Mesothelial cell of epicardium (in vitro differentiated cells): ENCODE data around the gene DAPK1. TPM values are rescaled to one million over a fixed set of nuclear protein-coding genes. Genes with fewer than 3 reads are reported as not detected.
A peak's percentile ranks its signal among the peaks of the same experiment; 100 is the strongest.

Source experiments
- DNase-seq, 2 experiments: peaks; one replicate each; pipeline ENCODE4 v3.0.0; 2021; ENCODE audit warnings: low spot score in 2 of 2; ENCODE audit not compliant: unreplicated experiment in 2 of 2
- H3K27ac Mint-ChIP-seq: 2 replicates; pipeline ENCODE4 v1.8.0; 2021; ENCODE audit warnings: mixed read lengths
- H3K27me3 Mint-ChIP-seq: 2 replicates; pipeline ENCODE4 v1.8.0; 2021; ENCODE audit warnings: low read depth, mixed read lengths
- H3K36me3 Mint-ChIP-seq: 2 replicates; pipeline ENCODE4 v1.8.0; 2021; ENCODE audit warnings: mixed read lengths
- H3K4me1 Mint-ChIP-seq: 2 replicates; pipeline ENCODE4 v1.8.0; 2021; ENCODE audit warnings: mixed read lengths
- H3K4me3 Mint-ChIP-seq: 2 replicates; pipeline ENCODE4 v1.8.0; 2021; ENCODE audit warnings: mild to moderate bottlenecking, moderate library complexity, mixed read lengths
- H3K9me3 Mint-ChIP-seq: 2 replicates; pipeline ENCODE4 v1.8.0; 2021; ENCODE audit warnings: mixed read lengths
- total RNA-seq: library from RNA; stranded (reverse); gene quantifications from 3 replicates; pipeline ENCODE4 v1.2.1, GENCODE V29; 2021
- TF ChIP-seq, protein P1 (sequence below): fragments of 200-600 bp; sonication (generic); IDR thresholded peaks from one replicate; pipeline ENCODE4 v1.5.0; 2021; ENCODE audit warnings: antibody characterized with exemption; ENCODE audit not compliant: unreplicated experiment

The DAPK1 gene
- total RNA-seq, 1 donor from 2014 or later = 239 TPM

- H3K4me1 Mint-ChIP-seq = peaks cover 29% of the 10 kb centered on the region
- H3K36me3 Mint-ChIP-seq = no peaks in the 10 kb centered on the region
- H3K27me3 Mint-ChIP-seq = no peaks in the 10 kb centered on the region
- no peak overlapping the region for H3K4me3 Mint-ChIP-seq
- H3K27ac Mint-ChIP-seq = peak overlapping the region; percentile 89
- TF ChIP-seq, protein P1, sequence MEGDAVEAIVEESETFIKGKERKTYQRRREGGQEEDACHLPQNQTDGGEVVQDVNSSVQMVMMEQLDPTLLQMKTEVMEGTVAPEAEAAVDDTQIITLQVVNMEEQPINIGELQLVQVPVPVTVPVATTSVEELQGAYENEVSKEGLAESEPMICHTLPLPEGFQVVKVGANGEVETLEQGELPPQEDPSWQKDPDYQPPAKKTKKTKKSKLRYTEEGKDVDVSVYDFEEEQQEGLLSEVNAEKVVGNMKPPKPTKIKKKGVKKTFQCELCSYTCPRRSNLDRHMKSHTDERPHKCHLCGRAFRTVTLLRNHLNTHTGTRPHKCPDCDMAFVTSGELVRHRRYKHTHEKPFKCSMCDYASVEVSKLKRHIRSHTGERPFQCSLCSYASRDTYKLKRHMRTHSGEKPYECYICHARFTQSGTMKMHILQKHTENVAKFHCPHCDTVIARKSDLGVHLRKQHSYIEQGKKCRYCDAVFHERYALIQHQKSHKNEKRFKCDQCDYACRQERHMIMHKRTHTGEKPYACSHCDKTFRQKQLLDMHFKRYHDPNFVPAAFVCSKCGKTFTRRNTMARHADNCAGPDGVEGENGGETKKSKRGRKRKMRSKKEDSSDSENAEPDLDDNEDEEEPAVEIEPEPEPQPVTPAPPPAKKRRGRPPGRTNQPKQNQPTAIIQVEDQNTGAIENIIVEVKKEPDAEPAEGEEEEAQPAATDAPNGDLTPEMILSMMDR = no peak
- no peaks in the 10 kb centered on the region for H3K9me3 Mint-ChIP-seq
- DNase-seq = no peak
Measured at GRCh38 chr9:87464992-87465378, 32.7 kb upstream of the DAPK1 start.

- TF ChIP-seq, protein P1 = no peak
- DNase-seq = no peak
- Mint-ChIP-seq H3K27ac (peak overlapping the region; percentile 86), H3K4me3 (no peak overlapping the region), H3K27me3 (no peaks in the 10 kb centered on the region), H3K36me3 (no peaks in the 10 kb centered on the region), H3K9me3 (no peaks in the 10 kb centered on the region), H3K4me1 (peaks cover 34% of the 10 kb centered on the region)
Measured at GRCh38 chr9:87465816-87466215, 31.9 kb upstream of the DAPK1 start.

DNA sequence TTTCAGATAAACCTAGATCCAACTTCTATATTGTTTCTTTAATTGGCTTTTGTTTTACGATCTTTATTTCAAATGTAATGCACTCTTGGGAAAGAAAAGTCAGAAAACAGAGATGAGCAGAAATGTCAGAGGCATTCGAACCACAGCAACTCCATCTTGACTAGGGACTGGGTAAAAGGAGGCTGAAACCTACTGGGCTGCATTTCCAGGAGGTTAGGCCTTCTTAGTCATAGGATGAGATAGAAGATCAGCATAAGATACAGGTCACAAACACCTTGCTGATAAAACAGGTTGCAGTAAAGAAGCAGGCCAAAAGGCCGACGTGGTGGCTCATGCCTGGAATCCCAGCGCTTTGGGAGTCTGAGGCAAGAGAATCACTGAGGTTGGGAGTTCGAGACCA is 30.5 kb upstream of the DAPK1 start:
- H3K4me3 Mint-ChIP-seq = no peak overlapping the region
- DNase-seq = no peak
- H3K4me1 Mint-ChIP-seq = peaks cover 35% of the 10 kb centered on the region
- TF ChIP-seq, protein P1 = no peak
- H3K27ac Mint-ChIP-seq = no peak overlapping the region
- H3K36me3 Mint-ChIP-seq = no peaks in the 10 kb centered on the region
- no peaks in the 10 kb centered on the region for H3K27me3 Mint-ChIP-seq
- H3K9me3 Mint-ChIP-seq = no peaks in the 10 kb centered on the region

DNA sequence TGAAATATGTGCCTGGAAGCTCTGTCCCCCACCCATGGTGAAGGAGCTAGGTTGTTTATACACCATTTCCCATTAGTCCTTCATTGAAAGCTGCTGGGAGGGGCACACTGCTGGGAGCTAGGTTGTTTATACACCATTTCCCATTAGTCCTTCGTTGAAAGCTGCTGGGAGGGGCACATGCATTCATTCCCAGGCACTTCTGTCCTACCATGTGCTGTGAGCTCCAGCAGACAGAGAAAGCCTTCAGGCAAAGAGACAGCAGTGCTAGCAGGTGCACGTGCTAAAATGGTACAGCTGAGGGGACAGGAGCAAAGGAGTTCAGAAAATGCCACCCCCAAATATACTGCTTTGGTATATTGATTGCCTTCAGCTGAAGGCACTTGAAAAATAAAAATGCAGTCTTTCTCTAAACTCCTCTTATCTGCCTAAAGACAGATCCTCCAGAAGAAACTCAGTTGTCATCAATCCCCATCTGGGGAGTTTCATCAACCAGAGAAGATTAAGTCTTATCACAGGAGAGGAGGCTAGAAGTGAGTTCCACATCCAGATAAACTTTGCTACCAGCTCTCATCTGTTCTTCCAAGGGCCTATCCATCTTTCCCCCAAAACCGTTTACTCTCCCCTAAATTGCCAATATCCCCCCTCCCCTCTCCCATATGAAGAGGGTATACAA is 27.7 kb upstream of the DAPK1 start:
- Mint-ChIP-seq H3K27ac (no peak overlapping the region), H3K36me3 (no peaks in the 10 kb centered on the region), H3K9me3 (no peaks in the 10 kb centered on the region), H3K4me3 (no peak overlapping the region), H3K27me3 (no peaks in the 10 kb centered on the region), H3K4me1 (peaks cover 30% of the 10 kb centered on the region)
- DNase-seq = no peak
- TF ChIP-seq, protein P1 = no peak

GRCh38 chr9:87471746-87472145 is 25.9 kb upstream of the DAPK1 start:
- H3K36me3 Mint-ChIP-seq = no peaks in the 10 kb centered on the region
- H3K9me3 Mint-ChIP-seq = no peaks in the 10 kb centered on the region
- no peak overlapping the region for H3K4me3 Mint-ChIP-seq
- TF ChIP-seq, protein P1 = no peak
- H3K27ac Mint-ChIP-seq = peak overlapping the region; percentile 43
- no peak for DNase-seq
- H3K4me1 Mint-ChIP-seq = peaks cover 30% of the 10 kb centered on the region
- H3K27me3 Mint-ChIP-seq = no peaks in the 10 kb centered on the region
